Left forelimb (tissue), 1 donor: ENCODE results near the gene SLC19A1.

Source experiments
- DNase-seq: peaks from one replicate; pipeline ENCODE4 v3.0.0-alpha.2; 2018; ENCODE audit warnings: low spot score

SLC19A1 gene

DNA sequence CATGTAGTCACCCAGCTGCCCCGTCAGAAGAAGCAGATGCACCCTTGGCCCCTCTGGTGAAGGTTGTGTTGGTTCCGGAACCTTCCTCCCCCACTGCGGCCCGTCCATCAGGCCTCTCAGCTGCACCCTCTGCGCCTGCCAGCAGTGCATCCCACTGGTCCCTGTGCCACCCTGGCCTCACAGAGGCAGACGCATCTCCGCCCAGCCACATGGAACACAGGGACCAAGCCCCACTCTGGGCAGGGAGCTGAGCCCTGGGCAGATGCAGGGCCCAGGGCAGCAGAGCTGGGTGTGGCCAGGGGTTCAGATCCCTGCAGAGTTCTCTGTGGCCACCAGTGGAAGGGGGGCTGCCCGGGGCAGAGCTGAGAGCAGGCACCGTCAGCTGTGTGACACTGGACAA is 50.6 kb downstream of the SLC19A1 start:
- no peak for DNase-seq

DNA sequence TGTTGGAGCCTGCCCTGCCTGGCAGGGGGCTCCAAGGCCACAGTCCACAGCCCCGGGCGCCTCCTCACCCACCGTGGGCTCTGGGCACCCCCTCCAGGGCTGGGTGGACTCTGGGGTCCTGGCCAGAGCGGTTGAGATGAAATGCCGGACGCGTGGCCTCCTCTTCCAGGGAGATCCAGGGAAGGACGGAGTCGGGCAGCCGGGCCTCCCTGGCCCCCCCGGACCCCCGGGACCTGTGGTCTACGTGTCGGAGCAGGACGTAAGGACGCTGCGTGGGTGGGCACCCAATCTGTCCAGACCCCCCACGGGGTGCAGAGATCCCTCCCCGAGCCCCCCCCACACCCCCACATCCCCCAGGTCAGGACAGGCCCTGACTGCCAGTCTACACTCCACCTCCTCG is 51.2 kb downstream of the SLC19A1 start:
- DNase-seq: no peak

DNA sequence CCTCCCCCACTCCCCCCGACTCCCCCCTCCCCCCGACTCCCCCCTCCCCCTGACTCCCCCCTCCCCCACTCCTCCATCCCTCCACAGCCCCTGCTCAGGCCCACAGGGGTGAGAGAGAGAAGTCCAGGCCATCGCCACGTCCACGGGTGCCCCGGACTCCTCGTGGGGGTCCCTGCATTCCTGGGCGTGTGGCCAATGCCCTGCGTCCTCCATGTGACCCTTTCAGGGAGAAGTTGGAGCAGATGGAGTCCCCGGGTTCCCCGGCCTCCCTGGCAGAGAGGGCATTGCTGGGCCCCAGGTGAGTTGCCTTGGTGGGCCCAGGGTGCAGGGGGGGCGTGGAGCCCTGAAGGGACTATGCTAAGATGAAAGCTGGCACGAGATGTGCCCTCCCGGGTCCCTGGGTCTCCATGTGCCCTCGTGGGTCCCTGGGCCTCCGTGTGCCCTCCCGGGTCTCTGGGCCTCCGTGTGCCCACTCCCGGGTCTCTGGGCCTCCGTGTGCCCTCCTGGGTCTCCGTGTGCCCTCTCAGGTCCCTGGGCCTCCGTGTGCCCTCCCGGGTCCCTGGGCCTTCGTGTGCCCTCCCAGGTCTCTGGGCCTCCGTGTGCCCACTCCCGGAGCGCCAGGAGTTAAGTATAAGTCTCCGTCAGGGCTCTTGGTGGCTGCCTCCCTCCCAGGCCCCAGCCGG is 52.0 kb downstream of the SLC19A1 start:
- no peak for DNase-seq

DNA sequence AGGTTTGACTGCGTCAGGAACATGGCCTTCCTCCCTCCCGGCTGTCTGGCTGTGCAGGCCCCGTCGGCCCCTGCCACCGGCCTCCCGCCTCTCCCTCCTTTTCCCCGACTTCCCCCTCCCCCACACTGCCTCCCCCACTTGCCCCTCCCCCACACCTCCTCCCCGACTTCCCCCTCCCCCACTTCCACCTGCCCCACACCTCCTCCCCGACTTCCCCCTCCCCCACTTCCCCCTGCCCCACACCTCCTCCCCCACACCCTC is 52.6 kb downstream of the SLC19A1 start:
- DNase-seq: no peak

DNA sequence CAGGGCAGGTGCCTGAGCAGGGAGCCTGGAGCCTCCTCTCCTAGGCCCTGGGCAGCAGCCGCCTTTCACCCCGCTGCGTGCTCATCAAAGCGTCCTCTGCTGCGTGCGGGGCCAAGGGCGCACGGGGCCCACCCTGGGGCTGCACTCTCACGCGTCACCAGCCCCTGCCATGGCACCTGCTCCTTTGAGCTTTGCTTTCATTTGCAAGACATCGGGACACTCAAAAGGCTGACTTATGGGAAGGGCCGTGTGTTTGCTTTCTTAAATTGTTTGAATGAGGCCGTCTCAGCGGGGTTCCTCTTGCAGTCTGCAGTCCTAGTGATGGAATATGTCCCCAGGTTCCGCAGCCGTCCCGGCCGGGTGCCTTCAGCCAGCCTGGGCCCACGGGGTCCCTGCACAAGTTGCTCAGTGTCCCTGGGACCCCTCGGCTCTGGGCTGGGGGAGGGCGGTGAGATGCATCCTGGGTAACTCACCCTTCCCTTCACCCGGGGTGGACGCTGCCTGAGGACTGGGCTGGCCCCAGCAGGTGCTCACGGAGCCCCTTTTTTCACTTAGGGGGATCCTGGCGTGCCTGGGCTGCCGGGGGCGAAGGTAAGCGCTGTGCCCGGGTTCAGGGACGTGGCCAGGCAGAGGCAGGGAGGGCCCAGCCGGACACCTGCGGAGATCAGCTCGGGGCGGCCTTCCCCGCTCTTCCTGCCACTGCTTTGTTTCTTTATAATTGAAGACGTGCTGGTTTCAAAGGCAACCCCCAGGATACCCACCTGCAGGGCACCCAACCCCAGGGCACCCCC is 53.1 kb downstream of the SLC19A1 start:
- DNase-seq: no peak

DNA sequence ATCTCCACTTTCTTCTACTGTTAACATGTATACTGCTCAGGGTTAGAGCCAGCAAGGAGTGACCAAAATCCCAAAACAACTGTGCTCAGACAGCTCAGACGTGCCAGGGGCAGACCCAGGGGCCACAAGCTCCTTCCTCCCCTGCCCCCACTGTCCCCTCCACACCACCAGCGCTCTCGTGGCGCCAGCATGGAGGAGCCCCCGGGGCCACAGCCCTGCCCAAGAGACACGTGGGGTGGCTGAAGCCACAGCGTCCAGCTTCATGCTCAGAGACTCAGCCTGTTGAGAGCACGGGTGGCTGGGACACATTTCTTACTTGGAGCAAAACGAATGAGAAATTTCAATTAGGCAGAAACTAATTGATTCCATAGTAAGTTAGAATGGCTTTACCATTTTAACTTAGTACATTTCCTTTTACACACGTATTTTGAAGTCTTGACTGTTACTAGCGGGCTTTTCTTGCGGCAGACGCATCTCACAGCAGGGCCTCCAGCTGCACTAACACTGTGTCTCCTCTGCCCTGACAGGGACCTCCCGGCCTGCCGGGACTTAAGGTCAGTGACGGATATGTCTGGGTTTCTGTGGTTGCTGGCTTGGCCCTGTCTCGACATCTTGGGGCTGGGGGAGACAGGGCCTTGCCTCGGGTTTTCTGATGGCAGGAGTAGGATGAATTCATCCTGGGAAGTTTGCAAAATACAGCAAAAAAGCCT is 54.2 kb downstream of the SLC19A1 start:
- DNase-seq: no peak

DNA sequence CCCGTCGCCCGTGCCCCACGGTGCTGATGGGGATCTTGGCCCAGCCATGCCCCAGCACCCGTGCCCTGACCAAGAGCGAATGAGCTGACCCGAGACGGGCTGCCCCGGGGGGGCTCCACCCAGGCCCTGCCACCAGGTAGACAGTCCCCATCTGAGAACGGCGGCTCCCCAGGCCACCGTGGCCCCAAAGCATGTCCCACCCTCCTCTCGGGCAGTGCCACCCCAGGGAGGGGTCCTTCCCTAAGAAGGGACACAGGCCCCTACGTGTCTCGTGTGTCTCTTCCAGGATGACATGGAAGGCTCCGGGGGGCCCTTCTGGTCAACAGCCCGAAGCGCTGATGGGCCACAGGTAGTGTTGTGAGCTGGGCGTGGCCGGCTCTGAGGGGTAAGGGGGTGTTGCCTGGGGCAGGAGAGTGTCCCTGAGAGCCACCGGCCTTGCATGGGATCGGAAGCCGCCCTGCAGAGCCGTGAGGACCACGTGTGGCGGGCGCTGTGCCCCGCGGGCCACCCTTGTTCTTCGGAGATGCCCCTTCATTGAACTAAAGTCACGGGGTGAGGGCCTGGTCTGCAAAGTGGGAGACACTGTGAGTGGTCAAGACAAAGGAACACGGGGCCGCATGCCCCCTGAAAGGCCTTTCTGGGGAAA is 55.0 kb downstream of the SLC19A1 start:
- no peak for DNase-seq

DNA sequence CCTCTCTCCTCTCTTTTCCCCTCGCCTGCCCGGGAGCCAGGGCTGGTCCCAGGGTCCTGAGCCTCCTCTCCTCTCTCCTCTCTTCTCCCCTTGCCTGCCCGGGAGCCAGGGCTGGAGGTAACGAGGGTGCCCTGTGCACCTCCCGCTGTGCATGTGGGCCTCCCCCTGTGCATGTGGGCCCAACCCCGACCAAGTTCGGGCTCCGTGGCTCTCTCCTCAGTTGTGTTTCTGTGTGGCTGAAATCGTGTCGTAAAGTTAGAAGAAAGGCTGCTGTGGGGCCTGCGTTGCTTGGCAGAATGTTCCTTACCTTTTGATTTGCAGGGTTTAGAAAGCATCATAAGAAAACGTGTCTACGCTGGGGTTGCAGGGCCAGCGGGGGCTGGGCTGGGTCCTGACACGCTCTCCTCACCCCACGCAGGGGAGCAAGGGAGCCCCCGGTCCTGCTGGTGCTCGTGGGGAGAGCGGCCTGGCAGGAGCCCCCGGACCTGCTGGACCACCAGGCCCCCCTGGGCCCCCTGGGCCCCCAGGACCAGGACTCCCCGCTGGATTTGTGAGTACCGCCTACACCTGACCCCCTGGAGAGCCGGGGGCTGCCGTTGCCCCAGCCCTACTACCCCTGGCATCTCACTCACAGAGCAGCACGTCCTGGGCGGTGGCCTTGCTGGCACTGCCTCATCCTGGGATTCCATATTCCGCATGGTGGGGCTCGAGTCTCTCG is 55.6 kb downstream of the SLC19A1 start:
- DNase-seq: no peak

DNA sequence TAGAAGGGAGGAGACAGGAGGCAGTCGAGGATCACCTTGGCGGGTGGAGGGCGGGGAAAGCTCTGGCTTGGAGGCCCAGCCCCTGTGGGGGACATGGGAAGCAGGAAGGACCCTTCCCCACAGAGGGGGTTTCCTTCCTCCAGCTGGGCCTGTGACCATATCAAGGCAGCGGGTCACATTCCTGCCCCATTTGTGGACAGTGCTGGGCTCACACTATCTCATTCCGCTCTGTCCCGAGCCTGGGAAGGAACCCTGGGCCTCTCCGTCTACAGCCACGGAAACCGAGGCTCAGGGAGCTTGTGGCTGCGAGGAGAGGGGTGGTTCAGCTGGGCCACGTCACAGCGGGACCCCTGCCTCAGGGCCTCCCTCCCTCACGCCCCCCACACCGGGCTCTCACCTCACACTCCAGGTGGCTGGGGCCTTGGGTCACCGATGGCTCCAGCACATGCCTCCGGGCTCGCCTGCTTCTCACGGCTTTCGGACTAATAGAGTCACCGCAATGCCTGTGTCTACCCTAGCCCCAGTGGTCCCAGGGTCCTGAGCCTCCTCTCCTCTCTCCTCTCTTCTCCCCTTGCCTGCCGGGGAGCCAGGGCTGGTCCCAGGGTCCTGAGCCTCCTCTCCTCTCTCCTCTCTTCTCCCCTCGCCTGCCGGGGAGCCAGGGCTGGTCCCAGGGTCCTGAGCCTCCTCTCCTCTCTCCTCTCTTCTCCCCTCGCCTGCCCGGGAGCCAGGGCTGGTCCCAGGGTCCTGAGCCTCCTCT is 56.4 kb downstream of the SLC19A1 start:
- DNase-seq: no peak

DNA sequence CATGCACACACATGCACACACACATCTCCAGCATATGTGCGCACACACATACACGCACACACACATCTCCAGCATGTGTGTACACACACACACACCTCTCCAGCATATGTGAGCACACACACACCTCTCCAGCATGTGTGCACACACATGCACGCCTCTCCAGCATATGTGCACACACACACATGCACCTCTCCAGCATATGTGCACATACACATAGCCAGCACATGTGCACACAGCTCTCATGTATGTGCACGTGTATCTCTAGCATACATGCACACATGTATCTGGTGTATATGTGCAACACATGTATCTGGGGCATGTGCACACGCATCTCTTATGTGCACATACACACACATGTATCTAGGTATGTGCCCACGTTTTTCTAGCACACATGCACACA is 57.9 kb downstream of the SLC19A1 start:
- DNase-seq: no peak

DNA sequence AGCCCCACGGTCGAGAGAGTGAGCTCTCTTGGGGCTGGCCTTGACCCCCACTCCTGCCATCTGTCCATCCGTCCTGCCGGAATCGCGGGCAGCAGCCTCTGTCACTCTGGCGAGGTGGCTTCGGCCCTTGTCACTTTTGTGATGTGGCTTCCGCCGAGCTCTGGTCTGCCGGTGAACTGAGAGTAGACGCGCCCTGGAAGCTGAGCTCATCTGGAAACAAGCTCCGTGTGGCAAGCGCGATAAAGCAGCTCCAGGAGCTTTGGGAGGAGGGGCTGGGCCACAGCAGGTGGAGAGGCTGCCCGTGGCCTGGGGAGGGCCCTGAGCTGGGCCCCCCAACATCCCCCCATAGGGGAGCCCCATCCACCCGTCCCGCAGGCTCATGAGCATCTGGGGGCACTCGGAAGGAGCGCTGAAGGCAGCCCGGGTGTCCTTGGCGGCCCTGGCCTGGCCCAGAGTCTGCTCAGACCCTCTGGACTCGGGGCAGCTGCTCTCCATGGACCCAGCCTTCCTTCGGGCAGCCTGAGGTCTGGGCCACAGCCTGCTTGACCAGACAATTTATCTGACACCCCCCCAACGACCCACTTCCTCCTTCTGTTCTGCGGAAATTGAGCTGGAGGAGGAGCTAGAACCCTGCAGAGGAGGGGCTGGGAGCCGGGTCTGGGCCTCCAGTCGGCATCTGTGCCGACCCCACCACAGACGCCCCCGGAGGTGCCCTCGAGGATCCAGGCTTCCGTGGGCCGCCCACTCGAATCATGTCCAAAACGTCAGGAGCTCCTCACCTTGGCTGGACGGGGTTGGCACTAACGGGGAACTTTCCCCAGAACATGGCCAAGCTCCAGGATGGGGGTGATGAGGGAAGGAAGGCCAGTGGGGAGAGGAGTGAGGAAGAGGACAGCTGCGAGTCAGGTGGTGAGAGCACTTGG is 59.1 kb downstream of the SLC19A1 start:
- no peak for DNase-seq

DNA sequence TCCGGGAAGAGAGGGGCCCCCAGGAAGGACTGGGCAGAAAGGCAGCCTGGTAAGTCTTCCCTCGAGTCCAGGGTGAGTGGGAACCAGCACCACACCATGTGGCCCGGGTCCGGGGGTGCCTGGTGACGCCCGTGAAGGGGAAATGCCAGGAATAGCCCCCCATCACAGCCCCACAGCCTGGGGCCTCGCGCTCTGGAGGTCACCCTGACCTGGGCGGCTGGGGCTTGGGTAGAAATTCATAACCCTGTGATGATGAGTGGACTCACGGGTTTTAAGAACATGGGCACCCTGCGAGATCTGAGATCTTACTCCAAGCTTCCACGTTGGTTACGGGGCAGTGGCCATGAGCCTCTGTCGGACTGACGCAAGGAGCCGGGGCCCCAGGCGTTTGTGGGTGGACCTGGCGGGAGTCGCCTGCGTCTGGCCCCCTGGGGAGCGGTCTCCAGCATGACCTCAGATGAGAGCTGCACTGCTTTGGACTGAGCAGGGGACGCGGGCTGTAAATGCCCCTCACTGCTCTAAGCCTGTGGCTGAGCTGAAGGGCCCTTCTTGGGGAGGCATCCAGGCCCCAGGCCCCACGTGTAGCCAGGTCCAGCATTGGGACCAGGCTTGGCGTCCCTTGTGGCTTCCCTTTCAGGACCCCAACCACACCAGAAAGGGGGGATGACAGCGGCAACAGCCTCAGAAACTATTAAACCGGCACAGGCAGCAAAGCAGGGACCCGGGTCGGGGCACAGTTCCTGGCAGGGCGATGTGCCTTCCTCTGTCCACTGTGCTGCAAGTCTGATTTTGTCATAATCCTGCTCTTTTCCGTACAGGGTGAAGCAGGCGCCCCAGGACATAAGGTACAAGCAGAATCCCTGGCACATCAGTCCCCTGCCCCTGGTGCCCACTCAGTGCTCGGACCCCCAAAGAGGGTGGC is 60.0 kb downstream of the SLC19A1 start:
- no peak for DNase-seq

DNA sequence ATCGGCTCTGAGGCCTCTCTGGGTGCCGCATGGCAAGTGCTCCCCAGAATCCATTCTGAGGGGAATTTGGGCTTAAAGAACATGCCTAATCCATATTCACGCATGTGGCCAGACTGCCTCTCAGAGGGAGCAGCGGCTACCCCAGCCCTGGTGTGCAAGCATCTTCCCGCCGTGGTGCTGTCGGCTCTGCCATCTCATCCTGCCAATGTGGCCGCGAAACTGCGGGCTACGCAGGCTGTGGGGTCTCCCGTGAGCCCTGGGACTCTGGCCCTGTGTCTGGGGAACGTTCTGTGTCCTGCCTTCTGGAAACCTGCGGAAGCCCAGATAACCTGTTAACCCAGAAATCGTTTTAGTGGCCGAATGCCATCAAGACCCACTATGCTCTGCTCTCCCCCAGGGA is 60.7 kb downstream of the SLC19A1 start:
- no peak for DNase-seq

DNA sequence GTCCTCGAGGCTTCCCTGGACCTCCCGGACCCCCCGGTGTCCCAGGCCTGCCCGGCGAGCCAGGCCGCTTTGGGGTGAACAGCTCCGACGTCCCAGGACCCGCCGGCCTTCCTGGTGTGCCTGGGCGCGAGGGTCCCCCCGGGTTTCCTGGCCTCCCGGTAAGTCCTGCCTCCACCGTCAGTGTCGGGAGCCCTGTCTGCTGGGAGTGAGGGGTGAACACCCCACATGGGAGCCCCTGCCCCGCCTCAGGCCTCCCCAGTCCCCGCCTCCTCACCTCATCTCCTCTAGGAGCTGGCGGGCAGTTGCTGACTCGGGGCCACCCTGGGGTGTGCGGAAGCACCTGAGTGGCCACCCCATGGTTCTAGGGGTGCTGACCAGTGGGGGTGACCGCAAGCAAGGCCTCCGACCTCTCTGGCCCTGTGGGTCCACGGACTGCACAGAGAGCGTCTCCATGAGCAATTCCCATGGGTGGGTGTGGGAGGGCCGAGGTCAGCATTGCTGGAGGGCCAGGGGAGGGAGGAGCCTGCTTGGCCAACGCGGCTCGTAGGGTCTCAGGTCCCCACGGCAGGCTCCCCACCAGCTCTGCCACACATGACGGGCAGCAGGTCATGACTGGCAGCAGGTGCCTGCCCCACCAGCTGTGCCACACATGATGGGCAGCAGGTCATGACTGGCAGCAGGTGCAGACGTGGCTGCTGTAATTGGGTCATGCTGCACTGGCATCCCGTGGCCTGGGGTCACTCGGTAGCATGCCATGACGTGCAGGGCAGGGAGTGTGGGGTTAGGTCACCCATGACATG is 61.3 kb downstream of the SLC19A1 start:
- no peak for DNase-seq

DNA sequence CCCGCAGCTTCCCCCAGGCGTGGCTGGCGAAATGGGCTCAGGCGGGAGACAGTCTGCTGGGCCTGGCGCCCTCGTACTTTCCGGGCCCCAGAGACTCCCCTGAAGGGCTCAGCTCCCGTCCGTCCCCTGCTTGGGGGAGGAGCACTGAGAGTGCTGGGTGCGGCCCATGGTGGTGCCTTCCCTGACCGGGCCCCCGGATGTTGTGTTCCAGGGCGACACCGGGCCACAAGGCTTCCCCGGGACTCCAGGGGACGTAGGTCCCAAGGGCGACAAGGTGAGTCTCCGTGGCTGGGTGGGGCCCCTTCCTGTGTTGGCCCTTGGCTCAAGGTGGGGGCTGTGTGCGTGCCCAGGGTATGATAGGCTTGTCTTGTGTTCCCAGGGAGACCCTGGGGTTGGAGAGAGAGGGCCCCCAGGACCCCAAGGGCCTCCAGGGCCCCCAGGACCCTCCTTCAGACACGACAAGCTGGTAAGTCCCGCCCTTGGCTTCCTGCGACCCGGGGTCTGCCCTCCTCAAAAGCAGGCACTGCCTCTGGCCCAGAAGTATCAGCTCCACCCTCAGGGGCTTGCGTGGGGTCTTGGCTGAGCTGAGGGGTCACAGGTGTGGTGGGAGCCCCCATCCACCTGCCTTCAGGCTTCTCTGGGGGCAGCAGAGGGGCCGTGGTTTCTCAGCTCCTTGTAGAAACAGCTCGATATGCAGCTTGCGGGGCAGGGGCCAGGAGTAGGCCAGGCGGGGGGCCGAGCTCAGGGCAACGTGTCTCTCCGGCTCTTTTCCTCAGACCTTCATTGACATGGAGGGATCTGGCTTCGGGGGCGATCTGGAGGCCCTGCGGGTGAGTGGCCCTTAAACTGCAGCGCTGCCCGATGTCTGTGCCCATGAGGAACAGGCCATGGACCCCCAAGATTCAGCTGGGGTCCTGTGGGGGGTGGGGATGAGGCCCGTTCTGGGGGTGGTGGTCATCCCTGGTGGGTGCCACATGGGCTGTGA is 62.3 kb downstream of the SLC19A1 start:
- no peak for DNase-seq

DNA sequence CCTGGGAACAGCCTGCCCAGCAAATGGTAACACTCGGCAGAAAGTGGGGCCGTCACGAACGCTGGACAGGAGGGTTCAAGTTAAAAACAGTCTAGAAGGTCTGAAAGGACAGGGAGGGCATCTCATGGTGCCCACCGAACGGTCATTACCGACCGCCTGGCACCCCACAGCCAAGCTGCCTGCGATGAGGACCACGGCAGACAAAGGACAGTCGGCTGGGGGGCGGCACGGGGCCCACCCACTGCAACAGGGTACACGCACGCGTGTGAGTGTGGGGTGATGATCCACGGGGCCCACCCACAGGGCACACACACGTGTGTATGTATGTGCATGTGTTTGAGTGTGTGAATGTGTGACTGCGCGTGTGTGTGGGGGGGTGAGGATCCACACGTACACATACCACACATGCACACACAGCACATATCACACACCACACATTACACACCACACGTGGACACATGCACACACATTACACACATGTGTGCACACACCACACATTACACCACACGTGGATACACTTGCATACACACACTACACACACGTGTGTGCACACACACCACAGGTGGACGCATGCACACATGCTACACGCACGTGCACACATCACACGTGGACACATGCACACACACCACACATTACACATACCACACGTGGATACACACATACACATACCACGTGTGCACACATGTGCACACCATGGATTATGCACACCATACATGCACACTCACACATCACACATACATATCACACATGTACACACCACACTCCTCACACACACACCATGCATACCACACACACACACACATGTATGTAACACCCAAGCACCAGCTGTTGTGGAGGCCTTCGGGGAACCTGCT is 63.2 kb downstream of the SLC19A1 start:
- no peak for DNase-seq
